ENCODE measurements around the gene BAG5. TPM values are rescaled to one million over a fixed set of nuclear protein-coding genes. Genes with fewer than 3 reads are reported as not detected.

The BAG5 gene
- total RNA-seq, 1 experiment from 2014 or later: 27.0 TPM

DNA sequence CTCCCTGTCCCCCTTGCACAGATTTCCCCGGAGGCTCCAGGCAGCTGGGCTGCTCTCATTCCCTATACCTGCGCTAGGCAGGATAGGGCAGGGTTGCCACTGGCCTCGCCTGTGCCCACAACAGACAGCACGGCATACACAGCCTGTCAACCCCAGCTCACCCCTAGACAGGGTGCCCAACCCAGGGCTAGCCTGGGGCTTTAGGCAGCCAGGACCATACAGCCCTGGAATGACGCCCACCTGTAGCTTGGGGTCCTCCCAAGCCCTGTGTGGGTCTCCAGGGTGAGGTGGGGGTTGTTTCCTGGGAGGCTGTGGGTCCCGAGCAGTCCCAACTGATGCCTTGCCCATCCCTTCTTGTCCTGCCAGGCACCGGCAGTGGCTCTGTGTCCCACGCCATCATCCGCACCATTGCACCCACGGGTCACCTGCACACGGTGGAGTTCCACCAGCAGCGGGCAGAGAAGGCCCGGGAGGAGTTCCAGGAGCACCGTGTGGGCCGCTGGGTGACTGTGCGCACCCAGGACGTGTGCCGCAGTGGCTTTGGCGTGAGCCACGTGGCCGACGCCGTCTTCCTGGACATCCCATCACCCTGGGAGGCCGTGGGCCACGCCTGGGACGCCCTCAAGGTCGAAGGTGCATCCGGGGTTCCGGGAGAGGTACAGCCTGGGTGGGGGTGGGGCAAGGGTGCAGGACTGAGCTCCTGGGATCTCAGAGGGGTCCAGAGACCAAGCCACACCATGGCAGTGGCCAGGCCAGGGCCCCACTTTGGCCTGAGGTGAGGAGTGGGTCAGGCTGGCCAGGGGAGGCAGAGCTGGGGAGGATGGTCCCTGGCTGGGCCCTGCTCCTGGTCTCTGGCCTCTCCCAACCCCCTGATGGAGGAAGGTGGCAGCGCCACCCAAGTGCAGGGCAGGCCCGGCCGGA lies 30.0 kb downstream of the BAG5 start:
- H3K36me3 ChIP-seq (ENCODE audit: control insufficient read depth in 1 of 2, insufficient read depth in 2 of 2, low read length in 2 of 2): peaks cover 0 to 17% of the 10 kb centered on the region in 2 experiments; a peak in 2 of 4 replicates
- peaks cover 10 to 28% of the 10 kb centered on the region in 2 experiments; a peak in 3 of 4 replicates for H3K4me1 ChIP-seq (ENCODE audit: control insufficient read depth in 1 of 2, insufficient read depth in 2 of 2, low read length in 2 of 2)
- TF ChIP-seq, protein P1, sequence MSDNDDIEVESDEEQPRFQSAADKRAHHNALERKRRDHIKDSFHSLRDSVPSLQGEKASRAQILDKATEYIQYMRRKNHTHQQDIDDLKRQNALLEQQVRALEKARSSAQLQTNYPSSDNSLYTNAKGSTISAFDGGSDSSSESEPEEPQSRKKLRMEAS (IDR thresholded peaks at IDR 0.05): no peak
- TF ChIP-seq, protein P2, sequence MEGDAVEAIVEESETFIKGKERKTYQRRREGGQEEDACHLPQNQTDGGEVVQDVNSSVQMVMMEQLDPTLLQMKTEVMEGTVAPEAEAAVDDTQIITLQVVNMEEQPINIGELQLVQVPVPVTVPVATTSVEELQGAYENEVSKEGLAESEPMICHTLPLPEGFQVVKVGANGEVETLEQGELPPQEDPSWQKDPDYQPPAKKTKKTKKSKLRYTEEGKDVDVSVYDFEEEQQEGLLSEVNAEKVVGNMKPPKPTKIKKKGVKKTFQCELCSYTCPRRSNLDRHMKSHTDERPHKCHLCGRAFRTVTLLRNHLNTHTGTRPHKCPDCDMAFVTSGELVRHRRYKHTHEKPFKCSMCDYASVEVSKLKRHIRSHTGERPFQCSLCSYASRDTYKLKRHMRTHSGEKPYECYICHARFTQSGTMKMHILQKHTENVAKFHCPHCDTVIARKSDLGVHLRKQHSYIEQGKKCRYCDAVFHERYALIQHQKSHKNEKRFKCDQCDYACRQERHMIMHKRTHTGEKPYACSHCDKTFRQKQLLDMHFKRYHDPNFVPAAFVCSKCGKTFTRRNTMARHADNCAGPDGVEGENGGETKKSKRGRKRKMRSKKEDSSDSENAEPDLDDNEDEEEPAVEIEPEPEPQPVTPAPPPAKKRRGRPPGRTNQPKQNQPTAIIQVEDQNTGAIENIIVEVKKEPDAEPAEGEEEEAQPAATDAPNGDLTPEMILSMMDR (IDR thresholded peaks at IDR 0.05 in 2 of 3, conservative IDR thresholded peaks at IDR 0.05 in 1 of 3; ENCODE audit: borderline replicate concordance in 1 of 3, insufficient read depth in 1 of 3, low read depth in 2 of 3, low read length in 2 of 3): no peak
- TF ChIP-seq TCF7L2 (IDR thresholded peaks at IDR 0.05; ENCODE audit: borderline replicate concordance, extremely low read depth, insufficient read depth, insufficient read length): no peak
- TF ChIP-seq EZH2 (IDR thresholded peaks at IDR 0.05): no peak
- no peak for TF ChIP-seq JUND (IDR thresholded peaks at IDR 0.05)
- TF ChIP-seq, protein P3, sequence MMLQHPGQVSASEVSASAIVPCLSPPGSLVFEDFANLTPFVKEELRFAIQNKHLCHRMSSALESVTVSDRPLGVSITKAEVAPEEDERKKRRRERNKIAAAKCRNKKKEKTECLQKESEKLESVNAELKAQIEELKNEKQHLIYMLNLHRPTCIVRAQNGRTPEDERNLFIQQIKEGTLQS (IDR thresholded peaks at IDR 0.05): no peak
- no peak for TF ChIP-seq FOSL1 (IDR thresholded peaks at IDR 0.05; ENCODE audit: low read depth)
- H4K20me1 ChIP-seq (ENCODE audit: insufficient read depth): no peaks in the 10 kb centered on the region
- intact Hi-C loops (cut with micrococcal nuclease): no loop called here
- ATAC-seq (no peak), DNase-seq (ENCODE audit: low read depth, low spot score) (no peak)
- peaks cover 30% of the 10 kb centered on the region for H3K79me2 ChIP-seq (ENCODE audit: insufficient read depth, low read length)
- no TSS peak for BruUV-seq (replicated peaks)
- no peak overlapping the region for H3K4me2 ChIP-seq (ENCODE audit: low read length)
- H3K4me3 ChIP-seq (replicated peaks in 1 of 2; ENCODE audit: low read depth in 1 of 2, low read length in 2 of 2): no peak overlapping the region
- no peaks in the 10 kb centered on the region for H3K9me2 ChIP-seq (ENCODE audit: insufficient read depth)
- no peak overlapping the region for H3K9ac ChIP-seq (ENCODE audit: low read length)
- no peaks in the 10 kb centered on the region for H3K9me3 ChIP-seq (ENCODE audit: control insufficient read depth in 1 of 2, insufficient read depth in 1 of 2, low read depth in 1 of 2, low read length in 2 of 2)
- CTCF ChIA-PET: no interaction called here
- H3K27ac ChIP-seq (ENCODE audit: low read depth, low read length): no peak overlapping the region
- no peak overlapping the region for H2AFZ ChIP-seq (ENCODE audit: low read depth, low read length, poor library complexity, severe bottlenecking)
- H3K27me3 ChIP-seq (ENCODE audit: insufficient read depth, low read length): no peaks in the 10 kb centered on the region
- POLR2A ChIA-PET: interaction anchor here (2.8 kb wide), 1 partner anchor 11 kb away, joined by 9 read pairs; the partner anchor contains the start of gene CKB
- RAD21 ChIA-PET (ENCODE audit: low non-redundant PET in 1 of 2, low total read pairs in 2 of 2, uncharacterized antibody in 2 of 2, unreplicated experiment in 2 of 2): no interaction called here
